CD4-positive, alpha-beta T cell treated with Interleukin-4 for 1 hour (primary cell): ENCODE data around the gene SH3D21.

ENCODE experiments used
- DNase-seq, 2 donors: peaks; one replicate each; pipeline ENCODE4 v3.0.0-alpha.2; 2020 to 2022

Gene SH3D21

GRCh38 chr1:36330940-36331339 lies 24.8 kb downstream of the SH3D21 start:
- DNase-seq: no peak

GRCh38 chr1:36337830-36338229 lies 31.7 kb downstream of the SH3D21 start:
- no peak for DNase-seq

- DNase-seq: no peak
Measured at GRCh38 chr1:36339215-36339614, 33.0 kb downstream of the SH3D21 start.

- no peak for DNase-seq
Measured at GRCh38 chr1:36339615-36340014, 33.4 kb downstream of the SH3D21 start.

GRCh38 chr1:36341626-36342320 lies 35.6 kb downstream of the SH3D21 start:
- no peak for DNase-seq

GRCh38 chr1:36342426-36343185 lies 36.4 kb downstream of the SH3D21 start:
- DNase-seq: peak; percentile 63 to 66

- no peak for DNase-seq
Measured at GRCh38 chr1:36343651-36344394, 37.7 kb downstream of the SH3D21 start.

GRCh38 chr1:36344395-36344680 lies 38.2 kb downstream of the SH3D21 start:
- no peak for DNase-seq

GRCh38 chr1:36345353-36345752 lies 39.2 kb downstream of the SH3D21 start:
- no peak for DNase-seq

- DNase-seq: no peak
Measured at GRCh38 chr1:36346741-36347370, 40.7 kb downstream of the SH3D21 start.

- peak in 1 of 2 donors; percentile 26 for DNase-seq
Measured at GRCh38 chr1:36349241-36349671, 43.1 kb downstream of the SH3D21 start.

- no peak for DNase-seq
Measured at GRCh38 chr1:36349839-36350238, 43.7 kb downstream of the SH3D21 start.

GRCh38 chr1:36350659-36351226 lies 44.6 kb downstream of the SH3D21 start:
- peak; percentile 52 to 55 for DNase-seq

GRCh38 chr1:36351227-36351977 lies 45.2 kb downstream of the SH3D21 start:
- no peak for DNase-seq

- DNase-seq: no peak
Measured at GRCh38 chr1:36352125-36352909, 46.1 kb downstream of the SH3D21 start.

- no peak for DNase-seq
Measured at GRCh38 chr1:36352910-36353878, 47.0 kb downstream of the SH3D21 start.

- DNase-seq: no peak
Measured at GRCh38 chr1:36354486-36354885, 48.3 kb downstream of the SH3D21 start.

- no peak for DNase-seq
Measured at GRCh38 chr1:36355811-36356210, 49.6 kb downstream of the SH3D21 start.

- no peak for DNase-seq
Measured at GRCh38 chr1:36358514-36359084, 52.4 kb downstream of the SH3D21 start.

GRCh38 chr1:36359383-36359782 lies 53.2 kb downstream of the SH3D21 start:
- no peak for DNase-seq
